Measurements from ENCODE around the gene COMMD4.
"Not testable (repeated sequence)": the region's sequence is repeated elsewhere in the genome, so short reads cannot be mapped to it uniquely, and the experiment has no call there.

The COMMD4 gene

DNA sequence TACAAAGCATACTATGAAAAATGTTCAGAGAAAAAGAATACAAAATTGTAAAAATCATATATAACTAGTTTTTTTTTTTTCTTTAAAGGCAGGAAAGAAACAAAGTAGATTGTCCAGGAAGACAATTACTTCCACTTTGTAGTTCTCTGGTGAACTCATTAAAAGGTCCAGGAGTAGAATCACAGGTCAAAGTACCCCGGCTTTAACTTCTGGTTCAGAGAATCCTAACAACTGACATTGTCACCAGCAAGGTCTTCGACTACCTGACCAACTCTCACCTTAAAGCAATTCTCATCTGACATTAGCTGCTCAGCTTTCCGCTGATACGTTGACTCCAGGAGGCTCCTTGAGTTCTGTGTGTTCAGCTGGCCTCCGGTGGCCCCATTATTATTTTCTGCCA, 48.1 kb downstream of the COMMD4 start:
- DNase-seq, result not testable (repeated sequence)
